Heart left ventricle (tissue), 13 donors: ENCODE results near the gene NINJ1.

Experiments
- POLR2A ChIP-seq, 2 donors: fragments of 450-650 bp; IDR thresholded peaks; one replicate each; pipeline ENCODE4 v1.6.1; 2017; ENCODE audit warnings: antibody characterized with exemption in 2 of 2, mild to moderate bottlenecking in 2 of 2, moderate library complexity in 2 of 2
- TF ChIP-seq, protein P1 (sequence below), 12 donors: fragments of 200-600 bp; sonication (generic) in 4 of 12; IDR thresholded peaks; one replicate each; pipeline versions ENCODE4 v1.5.0 to v1.8.0; 2018 to 2022; ENCODE audit warnings: antibody characterized with exemption in 12 of 12, mild to moderate bottlenecking in 5 of 12
- donor health status: ischemic (EF 13 %, LVEDD 7.1; RV severe dilation, severe dysfunction).
- donor health status: DM: no; HTN: yes; CAD: no.
- donor health status: DM: no; HTN: no; CAD: no.
- donor health status: ischemic (EF 25% LVEDD 6.9; RV normal size, moderate dysfunction).
- donor health status: ischemic (EF 25% LVEDD 5.7; RV mildly dilated, moderate dysfunction).
- donor health status: ischemic (EF 35%, LVEDD 5.7; RV mildly dilated, moderate dysfunction).
- donor health status: nonischemic (EF 11% LVEDD 7.7; RV severe dilation, severe dysfunction).
- donor health status: DM: yes; HTN: yes; CAD: no.
- donor health status: PGD.
- donor health status: ischemic (EF 29% LVEDD 5.4; RV normal size, mild dysfunction).
- donor health status: nonischemic (EF 23%, LVEDD 6.1; RV moderate dilation, normal function).

- TF ChIP-seq, protein P1, sequence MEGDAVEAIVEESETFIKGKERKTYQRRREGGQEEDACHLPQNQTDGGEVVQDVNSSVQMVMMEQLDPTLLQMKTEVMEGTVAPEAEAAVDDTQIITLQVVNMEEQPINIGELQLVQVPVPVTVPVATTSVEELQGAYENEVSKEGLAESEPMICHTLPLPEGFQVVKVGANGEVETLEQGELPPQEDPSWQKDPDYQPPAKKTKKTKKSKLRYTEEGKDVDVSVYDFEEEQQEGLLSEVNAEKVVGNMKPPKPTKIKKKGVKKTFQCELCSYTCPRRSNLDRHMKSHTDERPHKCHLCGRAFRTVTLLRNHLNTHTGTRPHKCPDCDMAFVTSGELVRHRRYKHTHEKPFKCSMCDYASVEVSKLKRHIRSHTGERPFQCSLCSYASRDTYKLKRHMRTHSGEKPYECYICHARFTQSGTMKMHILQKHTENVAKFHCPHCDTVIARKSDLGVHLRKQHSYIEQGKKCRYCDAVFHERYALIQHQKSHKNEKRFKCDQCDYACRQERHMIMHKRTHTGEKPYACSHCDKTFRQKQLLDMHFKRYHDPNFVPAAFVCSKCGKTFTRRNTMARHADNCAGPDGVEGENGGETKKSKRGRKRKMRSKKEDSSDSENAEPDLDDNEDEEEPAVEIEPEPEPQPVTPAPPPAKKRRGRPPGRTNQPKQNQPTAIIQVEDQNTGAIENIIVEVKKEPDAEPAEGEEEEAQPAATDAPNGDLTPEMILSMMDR (IDR thresholded peaks at IDR 0.05), result no peak
- TF ChIP-seq POLR2A (IDR thresholded peaks at IDR 0.05), result no peak
Observed at GRCh38 chr9:93091453-93092081, 42.5 kb downstream of the NINJ1 start.
